HG03520 (cell line): ENCODE data around the gene SNRPA.

Experiments used
- ATAC-seq: cut with Tn5 transposase; IDR thresholded peaks from one replicate; pipeline ENCODE4 v1.9.1; 2021; ENCODE audit warnings: mild to moderate bottlenecking, moderate library complexity; ENCODE audit not compliant: unreplicated experiment

Gene SNRPA

GRCh38 chr19:40750874-40751537 lies at the start of gene SNRPA:
Gene SNRPA (plus strand): TSS chr19:40751203. CDS start chr19:40751409, 206 bp downstream.
- peak; percentile 46 for ATAC-seq

GRCh38 chr19:40701758-40702157 lies 49.2 kb upstream of the SNRPA start:
- no peak for ATAC-seq

- no peak for ATAC-seq
Observed at GRCh38 chr19:40702337-40703012, 48.5 kb upstream of the SNRPA start.

- ATAC-seq = no peak
Observed at GRCh38 chr19:40703029-40703755, 47.8 kb upstream of the SNRPA start.

GRCh38 chr19:40704491-40705361 lies 46.3 kb upstream of the SNRPA start:
- ATAC-seq = no peak

GRCh38 chr19:40705362-40705651 lies 45.7 kb upstream of the SNRPA start:
- no peak for ATAC-seq

GRCh38 chr19:40705950-40706619 lies 44.9 kb upstream of the SNRPA start:
- ATAC-seq = no peak

- ATAC-seq = no peak
Observed at GRCh38 chr19:40707615-40708014, 43.4 kb upstream of the SNRPA start.

GRCh38 chr19:40709817-40710216 lies 41.2 kb upstream of the SNRPA start:
- no peak for ATAC-seq

GRCh38 chr19:40713939-40714338 lies 37.1 kb upstream of the SNRPA start:
- ATAC-seq = no peak

GRCh38 chr19:40714441-40715299 lies 36.3 kb upstream of the SNRPA start:
- peak; percentile 41 for ATAC-seq

GRCh38 chr19:40716031-40716481 lies 34.9 kb upstream of the SNRPA start:
- ATAC-seq = no peak

- peak; percentile 69 for ATAC-seq
Observed at GRCh38 chr19:40716482-40717324, 34.3 kb upstream of the SNRPA start, which contains the start of the genes COQ8B and ITPKC. Gene COQ8B (minus strand): TSS chr19:40716886. CDS start chr19:40714632, 2,254 bp downstream. Gene ITPKC (plus strand): TSS chr19:40717112. CDS start chr19:40717136, 24 bp downstream.

- ATAC-seq = no peak
Observed at GRCh38 chr19:40717325-40717879, 33.6 kb upstream of the SNRPA start.

GRCh38 chr19:40717880-40718773 lies 32.9 kb upstream of the SNRPA start:
- ATAC-seq = no peak

- ATAC-seq = no peak
Observed at GRCh38 chr19:40718774-40719391, 32.1 kb upstream of the SNRPA start.
